Measurements from ENCODE around the gene RARRES1.
"Not testable (repeated sequence)": the region's sequence is repeated elsewhere in the genome, so short reads cannot be mapped to it uniquely, and the experiment has no call there.

RARRES1 gene

DNA sequence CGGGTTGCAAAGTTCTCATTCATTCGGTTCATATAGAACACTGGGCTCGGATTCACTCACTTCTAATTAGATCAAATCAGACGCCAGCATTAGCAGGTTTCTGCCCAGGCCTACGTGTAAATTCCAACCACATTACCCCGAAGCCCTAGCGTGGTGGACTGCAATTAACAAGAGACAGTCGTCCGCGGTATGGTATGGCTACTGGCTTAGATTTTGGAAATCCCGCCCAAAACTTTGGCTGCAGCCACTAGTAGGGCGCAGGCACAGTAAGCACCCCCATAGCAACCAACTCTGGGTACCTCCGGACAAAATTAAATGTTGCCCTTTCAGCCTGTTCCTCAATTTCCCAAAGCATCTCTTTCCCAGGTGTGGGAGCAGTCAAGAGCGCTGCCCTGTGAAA is 771 bp downstream of the RARRES1 start:
- no peak for DNase-seq

DNA sequence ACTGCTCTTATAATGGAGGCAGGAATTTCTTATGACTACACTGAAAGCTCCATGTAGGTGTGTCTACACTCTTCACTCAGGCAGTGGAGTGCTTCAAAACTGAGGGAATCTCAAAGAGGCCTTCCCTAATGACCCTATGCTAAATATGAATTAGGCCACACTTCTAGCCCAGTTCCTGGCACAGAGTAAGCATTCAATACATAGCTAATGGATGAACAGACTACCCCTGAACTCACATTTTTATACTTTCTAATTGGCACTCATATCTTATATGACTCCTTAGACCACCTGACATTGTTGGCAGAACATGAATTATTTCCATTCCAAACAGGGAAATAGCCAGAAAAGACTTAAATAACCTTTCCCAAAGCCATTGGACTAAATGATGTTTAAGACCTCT is 3.4 kb downstream of the RARRES1 start:
- DNase-seq, result no peak

DNA sequence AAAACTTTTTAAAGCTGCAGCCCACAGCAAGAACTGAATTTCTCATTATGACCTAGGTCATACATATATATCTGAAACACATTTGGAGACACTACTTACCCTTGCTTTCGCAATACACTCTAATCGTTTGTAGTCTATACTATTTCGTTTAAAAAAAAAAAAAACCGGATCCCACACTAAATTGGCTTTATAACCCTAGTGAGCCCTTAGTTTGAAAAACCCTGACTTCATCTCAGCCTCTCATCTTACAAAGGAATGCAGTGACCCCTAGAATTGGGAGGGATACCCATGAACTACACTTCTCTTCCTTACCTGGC is 4.2 kb downstream of the RARRES1 start:
- no peak for DNase-seq

DNA sequence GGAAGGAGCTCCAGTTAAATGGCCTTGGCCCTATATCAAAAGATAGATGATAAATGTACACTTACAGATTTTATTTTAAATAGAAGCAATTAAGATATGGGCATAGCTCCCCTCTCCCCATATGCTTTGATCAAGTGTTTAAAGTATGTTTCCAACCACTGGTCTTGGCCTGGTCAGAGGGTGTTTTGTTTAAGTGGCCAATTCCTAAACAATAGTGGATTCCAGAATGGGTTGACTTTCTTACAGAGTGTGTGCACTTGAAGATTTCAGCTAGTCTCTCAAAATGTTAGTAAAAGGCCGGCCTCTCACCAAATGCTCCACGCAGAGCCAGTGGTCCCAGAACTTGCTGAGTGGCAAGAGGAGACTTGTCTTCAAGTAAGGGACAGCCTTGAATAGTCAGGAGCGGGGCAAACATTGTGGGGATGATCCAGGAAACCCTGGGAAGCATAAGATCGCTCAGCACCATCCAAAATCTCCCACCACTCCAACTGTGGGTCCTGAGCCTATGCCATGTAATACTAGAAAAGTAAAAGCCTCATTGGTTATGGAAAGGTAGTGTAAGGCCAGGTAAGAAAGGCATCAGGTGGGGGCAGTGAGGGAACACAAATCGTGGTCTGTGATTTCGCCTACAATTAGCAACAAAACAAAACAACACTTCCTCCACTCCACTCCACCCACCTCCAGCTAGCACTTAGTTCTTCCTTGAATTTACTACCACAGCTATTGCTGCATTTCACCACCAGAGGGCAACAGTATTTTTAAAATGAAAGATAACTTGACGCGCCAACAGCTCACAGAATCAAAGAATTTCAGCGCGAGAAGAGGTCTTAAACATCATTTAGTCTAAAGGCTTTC is 4.8 kb downstream of the RARRES1 start:
- peak; percentile 82 to 88 for DNase-seq

DNA sequence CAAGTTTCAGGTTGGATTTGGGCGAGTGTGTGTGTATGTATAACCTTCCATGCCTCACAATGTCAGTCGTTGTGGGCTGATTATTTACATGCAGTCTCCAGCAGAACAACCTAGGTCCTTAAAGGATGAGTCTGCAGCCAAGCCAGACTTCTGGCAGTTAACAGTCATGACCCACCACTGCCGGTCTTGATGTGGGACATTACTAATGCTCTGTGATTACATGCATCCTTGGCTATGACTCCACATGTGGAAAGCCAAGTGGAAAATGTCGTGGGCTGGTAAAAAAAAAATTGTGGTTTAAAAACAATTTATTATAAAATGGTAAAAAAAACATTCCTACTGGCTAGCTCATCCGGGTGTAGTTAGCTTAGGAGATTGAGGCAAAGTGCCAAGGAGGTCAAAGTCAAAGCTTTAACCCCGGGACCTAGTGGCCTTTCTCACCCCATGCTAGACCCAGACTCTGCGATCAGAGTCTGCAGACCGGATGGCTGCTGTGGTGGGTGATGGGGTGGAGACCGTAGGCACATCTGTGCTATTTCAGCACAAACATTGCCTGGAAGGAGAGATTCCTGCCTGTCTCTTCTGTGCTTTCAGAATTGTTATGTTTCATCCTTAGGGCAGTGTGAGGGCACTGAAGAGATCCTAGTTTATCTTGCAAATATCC is 6.8 kb downstream of the RARRES1 start:
- DNase-seq, result no peak

DNA sequence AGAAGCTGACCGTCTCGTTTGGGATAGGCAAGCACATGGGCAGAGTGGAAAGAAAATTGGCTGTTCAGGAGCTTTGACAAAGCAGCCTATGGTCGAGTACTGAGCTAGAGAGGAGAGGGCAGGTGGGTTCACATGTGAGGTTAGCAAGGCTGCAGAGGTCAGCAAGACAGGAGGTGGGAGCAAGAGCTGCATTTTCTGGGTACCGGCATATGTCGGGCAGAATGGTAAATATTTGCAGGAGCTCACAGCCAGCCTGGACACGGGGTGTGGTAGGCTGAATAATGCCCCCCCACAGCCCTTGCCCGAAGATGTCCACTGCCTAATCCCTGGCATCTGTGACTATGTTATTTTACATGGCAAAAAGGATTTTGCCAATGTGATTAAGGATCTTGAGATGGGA is 8.3 kb downstream of the RARRES1 start:
- DNase-seq, result no peak

DNA sequence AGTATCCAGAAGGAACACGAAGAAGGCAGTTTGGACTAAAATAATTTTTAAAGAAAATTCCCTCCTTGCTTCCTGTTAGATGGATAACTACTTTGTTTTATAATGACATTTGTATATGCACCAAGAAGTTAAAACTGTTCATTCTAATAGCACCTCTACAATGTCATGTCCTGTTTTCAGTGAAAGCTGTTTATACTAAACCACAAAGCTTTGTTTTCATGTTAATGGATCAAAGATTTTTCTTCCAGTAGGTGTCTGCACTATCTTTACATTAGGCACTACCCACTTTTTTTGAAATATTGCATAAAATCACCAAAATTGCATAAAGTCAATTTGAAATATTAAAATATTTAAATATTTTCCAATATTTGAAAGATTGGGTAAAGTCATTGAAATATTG is 10.1 kb downstream of the RARRES1 start:
- DNase-seq, result no peak

DNA sequence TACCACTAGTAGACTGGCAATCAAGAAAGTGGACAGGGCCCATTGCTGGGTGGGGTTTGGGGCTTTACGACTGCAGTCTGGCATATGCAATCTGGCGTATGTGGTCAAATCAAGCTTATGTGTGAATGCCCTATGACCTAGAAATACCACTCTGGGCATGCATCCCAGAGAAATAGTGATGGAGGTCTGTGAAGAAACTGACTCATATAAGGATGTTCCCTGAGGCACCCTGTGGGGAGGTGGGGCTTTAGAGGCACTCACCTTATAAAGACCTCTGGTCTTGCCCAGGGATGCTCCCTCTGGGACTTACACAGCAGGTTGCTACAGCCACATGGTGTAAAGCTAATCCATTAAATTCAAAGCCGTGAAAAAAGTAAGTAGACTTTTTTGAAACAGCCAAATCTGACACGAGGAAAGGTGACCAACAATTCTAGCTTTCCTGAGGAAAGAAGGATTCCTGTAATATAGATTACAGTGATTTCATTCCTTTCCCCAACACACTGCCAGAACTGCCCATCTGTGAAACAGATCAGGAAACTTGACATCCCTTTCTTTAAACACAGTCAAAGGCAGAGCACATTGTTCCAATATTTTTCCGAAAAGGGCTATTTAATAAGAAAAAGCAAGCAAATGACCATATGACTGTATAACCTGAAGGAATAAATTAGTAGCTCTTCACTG is 13.6 kb downstream of the RARRES1 start:
- no peak for DNase-seq

DNA sequence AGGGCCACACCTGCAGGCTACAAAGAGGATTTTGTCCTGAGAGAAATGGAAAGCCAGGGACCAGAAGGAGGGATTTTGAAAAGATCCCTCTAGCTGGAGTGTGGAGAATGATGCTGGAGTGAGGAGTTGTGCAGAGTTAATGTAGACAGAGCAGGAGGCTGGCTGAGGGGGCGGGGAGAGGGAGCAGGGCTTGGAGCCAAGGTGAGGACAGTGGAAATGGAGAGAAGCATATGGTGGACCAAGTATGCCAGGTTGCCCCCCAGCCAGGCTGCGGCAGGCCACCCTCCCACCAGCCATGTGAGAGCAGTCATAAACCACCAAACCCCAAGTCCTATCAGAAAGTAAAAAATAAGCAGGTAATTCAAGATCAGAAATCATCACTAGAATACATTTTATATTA is 14.7 kb downstream of the RARRES1 start:
- no peak for DNase-seq

DNA sequence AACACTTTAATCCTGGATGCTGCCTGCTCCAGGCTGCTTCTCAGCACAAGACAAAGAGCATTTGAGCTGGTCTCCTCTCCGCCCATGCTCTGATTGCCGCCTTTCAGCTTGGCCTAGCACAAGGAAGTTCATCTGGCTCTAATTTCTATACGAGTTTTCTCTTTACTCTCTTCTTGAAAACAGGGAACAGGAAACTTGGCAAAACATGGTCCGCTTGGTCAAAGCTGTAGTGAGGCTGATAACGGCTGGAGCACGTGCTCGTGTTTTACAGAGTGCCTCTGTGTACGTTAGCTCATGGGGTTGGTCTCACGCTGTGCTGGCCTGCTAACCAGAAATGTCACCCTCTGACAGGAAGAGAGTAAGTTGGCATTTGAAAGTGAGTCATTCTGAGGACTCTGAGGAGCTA is 19.2 kb downstream of the RARRES1 start:
- DNase-seq, result no peak

DNA sequence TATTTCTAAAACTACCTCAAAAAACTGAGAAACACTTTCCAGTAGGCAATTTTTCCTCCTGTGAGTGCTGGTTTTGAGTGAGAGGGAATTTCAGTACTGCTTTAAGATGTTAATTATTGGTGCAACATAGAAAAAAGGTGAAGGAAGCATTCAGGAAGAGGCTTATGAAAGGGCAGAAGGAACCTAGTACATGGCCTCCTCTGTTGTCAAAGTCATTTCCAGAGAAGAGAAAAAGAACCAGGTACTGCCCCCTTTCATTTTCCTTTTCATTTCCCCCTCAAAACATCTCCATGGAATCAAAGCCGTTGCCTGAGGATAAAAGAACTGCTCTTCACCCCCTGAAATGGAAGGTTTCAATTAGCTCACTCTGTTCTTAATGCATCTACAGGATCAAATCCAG is 19.8 kb downstream of the RARRES1 start:
- DNase-seq, result no peak

DNA sequence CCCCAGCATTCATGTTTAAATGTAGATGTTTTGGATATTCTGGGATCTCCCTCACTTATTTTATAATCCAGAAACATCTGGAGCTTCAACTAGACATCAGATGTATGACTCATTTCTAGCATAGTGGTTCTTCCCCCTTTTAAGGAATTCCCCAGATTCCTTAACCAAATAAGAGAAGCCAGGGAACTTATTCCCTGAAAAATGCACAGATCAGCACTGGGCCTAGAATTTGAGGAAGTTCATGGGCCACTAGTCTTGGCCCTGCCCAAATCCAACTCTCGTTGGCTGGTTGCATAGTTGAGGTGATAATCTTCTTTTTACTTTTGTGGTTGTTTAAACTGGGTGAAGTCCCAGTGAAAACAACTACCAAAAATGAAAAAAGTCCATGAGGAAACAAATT is 20.4 kb downstream of the RARRES1 start:
- no peak for DNase-seq

DNA sequence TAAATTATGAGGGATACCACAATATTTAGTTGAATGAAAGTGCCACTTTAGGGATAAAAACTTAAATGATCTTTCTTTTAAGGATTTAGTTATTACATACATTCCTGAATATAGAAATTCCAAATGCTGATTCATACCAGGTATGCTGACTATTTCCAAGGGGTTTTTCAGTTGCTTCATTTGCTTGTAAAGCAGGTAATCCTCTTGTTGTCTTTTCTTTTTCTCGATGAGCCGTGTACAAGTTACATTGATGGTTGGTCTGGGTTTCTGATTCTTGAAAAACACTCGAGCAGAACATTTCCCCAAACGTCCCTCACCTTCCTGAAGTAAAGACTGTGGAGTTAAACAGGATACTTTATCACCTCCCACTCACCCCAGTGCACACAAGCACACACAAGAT is 21.7 kb downstream of the RARRES1 start:
- no peak for DNase-seq

DNA sequence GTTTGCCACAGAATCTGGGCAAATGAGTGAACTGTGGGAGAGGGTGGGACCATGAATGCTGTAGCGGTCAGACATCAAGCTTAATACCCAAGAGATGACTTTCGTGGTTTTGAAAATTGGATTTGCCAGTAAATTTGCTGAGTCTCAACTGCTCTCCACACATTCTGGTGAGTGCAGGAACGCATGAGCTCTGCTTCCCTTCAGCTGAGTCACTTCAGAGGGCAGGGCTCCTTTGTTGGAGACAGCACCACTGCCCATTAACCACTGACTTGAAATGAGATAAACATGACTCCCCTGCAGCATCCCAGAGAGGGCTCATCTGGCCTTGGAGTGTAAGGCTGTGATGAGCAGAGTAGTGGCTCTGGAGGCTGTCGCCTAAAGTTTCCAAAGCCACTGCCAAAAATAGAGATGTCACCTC is 22.6 kb downstream of the RARRES1 start:
- DNase-seq, result no peak

DNA sequence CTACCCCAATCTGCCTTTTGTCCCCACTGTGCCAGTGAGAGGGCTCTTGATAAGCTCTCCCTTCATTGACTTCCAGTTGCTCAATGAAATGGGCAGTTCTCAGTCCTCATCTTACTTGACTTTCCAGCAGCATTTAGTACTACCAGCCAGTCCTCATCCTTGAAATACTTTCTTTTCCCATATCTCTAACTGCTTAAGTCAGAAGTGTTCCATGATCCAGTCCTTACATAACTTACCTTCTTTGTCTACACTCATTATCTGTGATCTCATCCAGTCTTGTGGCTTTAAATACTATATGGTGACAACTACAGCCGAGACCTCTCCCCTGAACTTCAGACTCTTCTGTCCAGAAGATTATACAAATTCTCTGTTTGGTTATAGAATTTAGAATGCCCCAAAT is 28.7 kb downstream of the RARRES1 start:
- no peak for DNase-seq

DNA sequence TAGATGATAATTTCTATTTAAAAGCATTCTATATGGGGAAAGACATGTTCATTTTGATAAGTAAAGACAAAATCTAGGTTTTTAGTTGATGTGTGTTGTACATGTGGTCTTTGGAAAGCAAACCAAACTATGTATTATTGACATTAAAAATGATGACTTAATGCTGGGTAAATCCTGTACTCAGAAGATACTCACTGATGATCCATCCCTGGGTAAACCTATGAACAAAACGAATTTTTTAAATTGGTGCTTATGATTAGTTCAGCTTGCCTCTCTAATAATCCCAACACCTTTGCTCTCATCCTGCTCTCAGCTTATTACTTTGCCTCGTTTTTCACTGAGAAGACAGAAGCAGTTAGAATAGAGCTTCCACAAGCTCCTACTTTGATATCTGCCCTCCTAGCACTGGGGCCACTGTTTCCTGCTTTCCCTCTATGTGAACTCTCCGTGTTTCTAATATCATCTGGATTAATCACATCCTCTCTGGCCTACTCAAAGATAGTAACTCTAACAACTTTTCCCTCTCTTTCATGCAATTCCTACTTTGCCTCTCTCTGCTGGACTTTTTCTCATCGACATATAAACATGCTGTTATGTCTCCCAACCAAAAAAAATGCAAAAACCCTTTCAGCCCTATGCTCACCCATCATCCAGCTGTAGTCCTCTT is 29.3 kb downstream of the RARRES1 start:
- DNase-seq, result no peak

DNA sequence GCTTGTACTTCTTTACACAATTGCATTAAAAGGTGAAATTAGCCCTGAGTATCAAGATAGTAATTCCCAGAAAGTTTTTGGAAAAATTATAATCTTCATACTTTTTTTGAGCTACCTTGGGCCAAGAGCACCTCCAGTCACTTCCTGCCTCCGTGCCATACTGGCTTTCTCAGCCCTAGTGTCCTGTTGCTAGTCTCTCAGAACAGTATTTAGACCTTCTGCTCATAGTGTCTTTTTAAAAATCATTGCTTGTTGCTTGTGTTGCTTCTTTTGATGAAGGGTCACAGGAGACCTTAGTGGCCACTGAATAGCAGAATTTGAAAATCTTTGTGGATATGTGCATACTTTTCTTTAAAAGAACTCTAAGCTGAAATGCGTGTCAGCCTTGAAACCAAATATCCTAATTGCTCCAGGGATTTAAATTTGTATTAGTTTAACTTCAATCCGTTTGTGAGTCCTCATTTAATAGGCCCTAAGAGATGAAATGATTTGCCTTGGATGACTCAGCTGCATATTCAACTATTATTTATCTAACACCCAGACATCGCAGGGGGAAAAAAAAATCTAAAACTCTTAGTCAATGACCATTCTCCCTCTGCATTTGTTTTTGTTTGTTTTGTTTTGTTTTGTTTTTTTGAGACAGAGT is 30.7 kb downstream of the RARRES1 start:
- no peak for DNase-seq

DNA sequence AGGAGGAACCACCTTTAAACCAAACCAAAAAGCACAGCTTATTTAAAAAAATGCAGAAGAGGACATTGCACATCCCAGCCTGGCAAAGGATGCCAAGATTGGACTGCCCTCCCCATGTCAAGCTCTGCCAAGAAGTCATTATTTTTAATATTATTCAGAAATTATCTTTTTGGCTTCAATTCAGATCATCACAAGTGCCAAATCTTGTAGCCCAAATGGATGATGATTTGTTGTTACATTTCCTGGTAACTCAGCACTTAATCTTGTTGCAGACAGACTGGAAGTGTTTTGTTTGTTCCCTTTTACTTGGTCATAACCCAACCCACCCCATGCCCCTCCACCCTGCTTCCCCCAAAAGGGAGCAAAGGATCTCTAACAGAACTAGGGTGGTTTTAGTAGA is 31.7 kb downstream of the RARRES1 start:
- DNase-seq, result no peak

DNA sequence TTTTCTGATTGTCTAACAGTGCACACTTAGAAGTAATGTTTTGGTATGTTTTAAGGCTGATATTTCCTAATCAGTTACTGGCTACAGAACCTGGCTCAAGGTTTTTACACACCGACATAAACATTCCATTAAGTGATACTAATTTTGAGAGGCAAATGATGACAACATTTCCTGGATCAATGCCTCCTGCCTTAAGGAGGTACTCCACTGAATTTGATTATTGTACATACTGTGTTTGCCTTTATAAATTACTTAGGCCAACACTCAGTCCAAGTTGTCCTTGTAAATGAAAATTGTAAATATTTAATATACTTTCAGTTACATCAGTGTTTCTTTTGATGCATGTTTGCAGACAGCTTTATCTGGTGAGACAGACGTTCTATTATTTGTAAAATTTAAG is 35.6 kb downstream of the RARRES1 start:
- DNase-seq, result no peak

DNA sequence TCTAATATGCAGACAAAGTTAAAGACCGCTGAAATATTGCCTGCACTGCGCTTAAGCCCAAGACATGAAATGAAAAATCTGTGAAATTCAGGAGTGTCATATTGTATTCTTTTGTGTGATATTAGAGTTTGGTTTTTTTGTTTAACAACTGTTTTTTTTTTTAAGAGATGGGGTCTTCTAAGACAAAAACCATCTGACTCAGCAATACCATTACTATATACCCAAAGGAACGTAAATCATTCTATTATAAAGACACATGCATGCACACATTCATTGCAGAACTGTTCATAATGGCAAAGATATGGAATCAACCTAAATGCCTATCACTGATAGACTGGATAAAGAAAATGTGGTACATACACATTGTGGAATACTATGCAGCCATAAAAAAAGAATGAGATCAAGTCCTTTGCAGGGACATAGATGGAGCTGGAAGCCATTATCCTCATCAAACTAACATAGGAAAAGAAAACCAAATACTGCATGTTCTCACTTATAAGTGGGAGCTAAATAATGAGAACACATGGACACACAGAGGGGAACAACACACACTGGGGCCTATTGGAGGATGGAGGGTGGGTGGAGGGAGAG is 38.3 kb downstream of the RARRES1 start:
- not testable (repeated sequence) for DNase-seq

DNA sequence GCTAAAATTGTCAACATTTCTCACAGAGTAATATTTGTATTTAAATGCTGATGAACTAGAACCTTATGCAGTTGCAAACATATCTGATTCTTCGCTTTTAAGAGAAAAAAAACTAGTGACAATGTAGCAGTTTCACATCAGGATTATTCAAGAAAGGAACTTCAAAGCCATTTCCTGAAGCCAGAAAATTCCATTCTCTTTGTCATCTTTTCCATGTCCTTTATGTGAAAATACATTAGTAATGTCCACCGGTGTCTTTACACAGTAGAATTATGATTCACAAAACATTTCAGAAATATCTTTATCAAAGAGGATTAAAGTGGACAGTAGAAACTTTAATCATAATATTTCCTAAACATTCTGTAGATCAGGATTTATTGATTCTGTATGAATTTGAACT is 47.1 kb downstream of the RARRES1 start:
- no peak for DNase-seq

DNA sequence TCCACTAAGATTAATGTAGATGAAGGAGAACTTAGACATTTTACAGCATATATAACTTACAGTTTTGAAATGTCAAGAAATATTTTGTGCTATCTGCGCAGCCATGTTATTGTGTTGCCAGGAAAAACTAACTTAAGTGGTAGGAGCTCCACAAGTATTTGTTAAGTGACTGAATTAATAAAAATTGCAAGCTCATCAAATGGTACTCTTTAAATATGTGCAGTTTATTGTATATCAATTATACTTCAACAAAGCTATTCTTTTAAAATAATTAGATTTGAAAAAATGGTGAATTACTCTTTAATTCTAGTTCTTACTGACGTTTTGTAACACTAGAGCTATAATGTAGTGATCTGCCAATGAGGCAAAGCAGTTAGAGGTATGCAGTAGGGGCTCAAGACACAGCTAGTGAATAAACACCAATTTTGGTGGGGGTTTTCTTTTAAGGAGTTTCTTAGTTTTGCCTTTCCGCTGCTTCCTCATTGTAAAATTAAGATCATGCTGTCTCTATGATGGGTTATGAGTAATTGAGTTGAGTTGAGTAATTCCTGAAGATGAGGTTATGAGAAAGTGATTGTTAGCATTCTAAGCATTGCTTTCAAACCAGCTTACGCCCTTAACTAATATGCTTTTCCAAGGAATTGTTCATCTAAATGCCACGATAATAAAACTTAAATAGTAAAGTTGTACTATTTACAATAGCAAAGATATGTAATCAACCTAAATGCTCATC is 48.9 kb downstream of the RARRES1 start:
- no peak for DNase-seq

All from AML-193 (cell line).